ENCODE measurements around the gene MYT1.

GRCh38 chr20:64146301-64146935 is 17.8 kb upstream of the MYT1 start:
- no peak for TF ChIP-seq CTCF (IDR thresholded peaks at IDR 0.05)
- no peak for TF ChIP-seq POLR2A (IDR thresholded peaks at IDR 0.05; ENCODE audit: low read depth)
